MM.1S (cell line): ENCODE data around the gene FKBP14.

ENCODE experiments used
- DNase-seq: peaks from one replicate; pipeline ENCODE4 v3.0.0-alpha.2; 2015
- H2AFZ ChIP-seq: fragments of 300-600 bp; sonication (generic); 2 replicates; pipeline ENCODE4 v1.6.0; 2016; ENCODE audit warnings: antibody characterized with exemption, low read length
- H3F3A ChIP-seq: fragments of 300-600 bp; sonication (generic); 2 replicates; pipeline ENCODE4 v1.6.1; 2016; ENCODE audit warnings: mild to moderate bottlenecking, antibody characterized with exemption, low read length, moderate library complexity, mixed read lengths; ENCODE audit not compliant: insufficient read depth
- H3K27ac ChIP-seq: fragments of 300-600 bp; sonication (generic); 2 replicates; pipeline ENCODE4 v1.5.1; 2016; ENCODE audit warnings: mild to moderate bottlenecking, low read length
- H3K27me3 ChIP-seq: fragments of 300-600 bp; sonication (generic); replicated peaks from 2 replicates; pipeline ENCODE4 v1.6.0; 2016; ENCODE audit warnings: low read length; ENCODE audit not compliant: insufficient read depth
- H3K36me3 ChIP-seq: fragments of 300-600 bp; sonication (generic); replicated peaks from 2 replicates; pipeline ENCODE4 v1.6.1; 2016; ENCODE audit warnings: mild to moderate bottlenecking, low read length, mixed read lengths; ENCODE audit not compliant: insufficient read depth
- H3K4me1 ChIP-seq: fragments of 300-600 bp; sonication (generic); 2 replicates; pipeline ENCODE4 v1.6.1; 2016; ENCODE audit warnings: low read length, mixed read lengths
- H3K4me2 ChIP-seq: fragments of 300-600 bp; sonication (generic); 2 replicates; pipeline ENCODE4 v1.6.0; 2016; ENCODE audit warnings: low read depth, low read length
- H3K4me3 ChIP-seq: fragments of 300-600 bp; sonication (generic); 2 replicates; pipeline ENCODE4 v1.5.1; 2016; ENCODE audit warnings: low read length, mixed read lengths
- H3K79me2 ChIP-seq: fragments of 300-600 bp; sonication (generic); 2 replicates; pipeline ENCODE4 v1.6.1; 2016; ENCODE audit warnings: mixed run types, low read length, mixed read lengths
- H3K9ac ChIP-seq: fragments of 300-600 bp; sonication (generic); 2 replicates; pipeline ENCODE4 v1.6.1; 2016; ENCODE audit warnings: low read length, mixed read lengths
- H3K9me2 ChIP-seq: fragments of 300-600 bp; sonication (generic); replicated peaks from 2 replicates; pipeline ENCODE4 v1.6.1; 2016; ENCODE audit warnings: mild to moderate bottlenecking, low read length, mixed read lengths; ENCODE audit not compliant: insufficient read depth
- H3K9me3 ChIP-seq: fragments of 300-600 bp; sonication (generic); replicated peaks from 2 replicates; pipeline ENCODE4 v1.6.1; 2016; ENCODE audit warnings: mild to moderate bottlenecking, low read length, mixed read lengths; ENCODE audit not compliant: insufficient read depth
- H4K20me1 ChIP-seq: fragments of 300-600 bp; sonication (generic); 2 replicates; pipeline ENCODE4 v1.6.1; 2016; ENCODE audit warnings: mild to moderate bottlenecking, low read length, moderate library complexity, mixed read lengths; ENCODE audit not compliant: insufficient read depth
- CTCF ChIP-seq: fragments of 300-600 bp; sonication (generic); IDR thresholded peaks from 2 replicates; pipeline ENCODE4 v1.5.1; 2016; ENCODE audit warnings: antibody characterized with exemption, low read length, mixed read lengths
- EZH2 ChIP-seq: fragments of 300-600 bp; sonication (generic); optimal IDR thresholded peaks from 2 replicates; pipeline ENCODE3; 2017; ENCODE audit warnings: low read depth, mild to moderate bottlenecking, antibody characterized with exemption, low read length, mixed read lengths
- EZH2phosphoT487 ChIP-seq: fragments of 300-600 bp; sonication (generic); IDR thresholded peaks from 2 replicates; pipeline ENCODE4 v1.6.1; 2018; ENCODE audit warnings: antibody characterized with exemption, low read length

The FKBP14 gene

DNA sequence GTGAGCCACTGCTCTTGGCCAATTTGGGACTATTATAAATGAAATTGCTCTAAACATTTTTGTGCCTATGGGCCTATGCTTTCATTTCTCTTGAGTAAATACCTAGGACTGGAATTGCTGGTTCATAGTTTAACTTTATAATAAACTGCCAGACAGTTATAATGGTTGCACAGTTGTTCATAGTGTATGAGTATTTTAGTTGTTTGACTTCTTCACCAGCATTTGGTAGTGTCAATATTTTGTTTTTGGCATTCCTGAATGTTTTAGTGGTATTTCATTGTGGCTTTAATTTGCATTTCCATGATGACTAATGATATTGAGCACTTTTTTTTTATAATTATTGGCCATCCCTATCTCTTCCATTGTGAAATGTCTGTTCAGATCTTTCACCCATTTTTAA lies 31.2 kb upstream of the FKBP14 start:
- no peaks in the 10 kb centered on the region for H3K79me2 ChIP-seq
- DNase-seq, result no peak
- no peak overlapping the region for H3K4me3 ChIP-seq
- H2AFZ ChIP-seq, result no peak overlapping the region
- H3K9me2 ChIP-seq, result no peaks in the 10 kb centered on the region
- no peak overlapping the region for H3K9ac ChIP-seq
- no peaks in the 10 kb centered on the region; the same call in 1 of the 2 replicates for H3F3A ChIP-seq
- H3K9me3 ChIP-seq, result no peaks in the 10 kb centered on the region
- H3K4me1 ChIP-seq, result 0 out of 2 replicates have a peak, but pooled peaks cover 5% of the 10 kb centered on the region
- H3K27me3 ChIP-seq, result no peaks in the 10 kb centered on the region
- no peak overlapping the region for H3K27ac ChIP-seq
- no peak for TF ChIP-seq CTCF
- TF ChIP-seq EZH2phosphoT487, result no peak
- no peak for TF ChIP-seq EZH2
- no peak overlapping the region for H3K4me2 ChIP-seq
- no peaks in the 10 kb centered on the region for H4K20me1 ChIP-seq
- no peaks in the 10 kb centered on the region for H3K36me3 ChIP-seq

DNA sequence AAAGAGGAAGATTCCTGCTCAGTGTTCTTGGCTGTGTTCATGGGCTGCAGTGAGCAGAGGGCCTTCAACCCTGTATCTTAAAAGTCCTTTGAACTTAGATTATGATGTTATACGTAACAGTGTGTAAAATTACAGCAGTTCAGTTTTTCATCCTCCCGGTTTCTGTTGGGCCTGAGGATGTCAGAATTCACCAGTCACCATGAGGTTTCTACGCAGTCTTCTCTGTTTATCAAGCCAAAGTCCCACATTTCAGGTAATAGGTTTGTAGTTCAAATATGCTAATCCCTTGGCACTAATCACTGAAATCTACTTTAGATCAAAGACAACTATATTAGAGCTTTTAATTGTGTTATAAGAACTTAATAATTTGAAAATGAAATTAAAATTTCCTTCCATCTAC lies 26.6 kb upstream of the FKBP14 start:
- H3K9ac ChIP-seq, result no peak overlapping the region
- H3K36me3 ChIP-seq, result peaks cover 3% of the 10 kb centered on the region
- no peak overlapping the region for H3K4me3 ChIP-seq

DNA sequence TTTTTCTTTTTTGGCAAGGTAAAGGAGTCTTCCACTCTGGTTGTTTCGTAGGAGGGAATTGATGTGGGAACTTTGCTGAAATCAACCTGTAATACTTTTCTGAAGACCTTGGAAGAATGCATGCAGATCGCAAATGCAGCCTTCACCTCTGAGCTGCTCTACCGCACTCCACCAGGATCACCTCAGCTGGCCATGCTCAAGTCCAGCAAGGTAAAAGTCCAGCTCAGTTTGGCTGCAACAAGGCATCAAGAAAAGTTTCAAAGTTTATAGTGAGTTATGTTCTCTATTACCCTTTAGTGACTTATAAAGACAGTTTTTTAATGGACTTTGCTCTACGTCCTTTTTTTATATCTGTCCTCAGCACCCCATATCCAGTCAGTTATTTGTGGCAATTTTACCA lies 22.7 kb upstream of the FKBP14 start:
- H3K36me3 ChIP-seq, result peaks cover 3% of the 10 kb centered on the region
- H3K9me3 ChIP-seq, result no peaks in the 10 kb centered on the region
- no peak overlapping the region for H3K4me2 ChIP-seq
- no peak overlapping the region for H3K9ac ChIP-seq
- H3K79me2 ChIP-seq, result peaks cover 11% of the 10 kb centered on the region
- no peaks in the 10 kb centered on the region for H4K20me1 ChIP-seq
- no peak for DNase-seq
- H3K27ac ChIP-seq, result no peak overlapping the region
- no peaks in the 10 kb centered on the region for H3K4me1 ChIP-seq
- H3K9me2 ChIP-seq, result no peaks in the 10 kb centered on the region
- no peak overlapping the region for H2AFZ ChIP-seq
- TF ChIP-seq EZH2phosphoT487 (no peak), CTCF (no peak), EZH2 (no peak)
- H3F3A ChIP-seq, result no peaks in the 10 kb centered on the region
- H3K27me3 ChIP-seq, result no peaks in the 10 kb centered on the region
- no peak overlapping the region for H3K4me3 ChIP-seq

More for the DNA sequence above, 26.6 kb upstream of the FKBP14 start:
- no peak overlapping the region for H3K27ac ChIP-seq
- no peaks in the 10 kb centered on the region for H3K27me3 ChIP-seq
- no peaks in the 10 kb centered on the region for H4K20me1 ChIP-seq
- H3K9me2 ChIP-seq, result no peaks in the 10 kb centered on the region
- H3K79me2 ChIP-seq, result no peaks in the 10 kb centered on the region
- no peak overlapping the region for H3K4me2 ChIP-seq
- no peak overlapping the region for H2AFZ ChIP-seq
- TF ChIP-seq CTCF, result no peak
- no peak for TF ChIP-seq EZH2
- no peak for TF ChIP-seq EZH2phosphoT487
- H3K9me3 ChIP-seq, result no peaks in the 10 kb centered on the region
- H3F3A ChIP-seq, result no peaks in the 10 kb centered on the region
- H3K4me1 ChIP-seq, result no peaks in the 10 kb centered on the region
- no peak for DNase-seq
